Measurements from ENCODE around the gene MFSD12. TPM values are rescaled to one million over a fixed set of nuclear protein-coding genes. Genes with fewer than 3 reads are reported as not detected.
A peak's percentile ranks its signal among the peaks of the same experiment; 100 is the strongest.
"Not testable (repeated sequence)": the region's sequence is repeated elsewhere in the genome, so short reads cannot be mapped to it uniquely, and the experiment has no call there.

The MFSD12 gene
- polyA plus RNA-seq, 1 experiment = 23.7 TPM

GRCh38 chr19:3570606-3571011, 13.2 kb upstream of the MFSD12 start:
- CTCF ChIA-PET = no interaction called here
- POLR2A ChIA-PET = no interaction called here
- TF ChIP-seq CTCF (IDR thresholded peaks at IDR 0.05; ENCODE audit: low read depth, low read length) = no peak

GRCh38 chr19:3570042-3570441, 12.7 kb upstream of the MFSD12 start:
- POLR2A ChIA-PET; DNase-seq (ENCODE audit: low read depth, low spot score): not testable (repeated sequence)
- CTCF ChIA-PET = interaction anchor here (0.6 to 0.7 kb wide), 2 partner anchors 120 to 202 kb away, joined by 3 to 7 read pairs; no protein-coding TSS in a partner anchor

More at GRCh38 chr19:3570606-3571011, 13.2 kb upstream of the MFSD12 start:
- Histone ChIP-seq H3K27ac (ENCODE audit: low read depth, low read length) (no peak overlapping the region), H3K4me3 (ENCODE audit: low read depth, low read length) (no peak overlapping the region), H3K9me3 (ENCODE audit: control insufficient read depth, insufficient read depth, low read length) (no peaks in the 10 kb centered on the region; the same call in 1 of the 2 replicates), H3K27me3 (ENCODE audit: control insufficient read depth, insufficient read depth, low read length) (no peaks in the 10 kb centered on the region)
- no peak for DNase-seq (ENCODE audit: low read depth, low spot score)

GRCh38 chr19:3565139-3565538, 7.8 kb upstream of the MFSD12 start:
- H3K4me3 ChIP-seq (ENCODE audit: low read depth, low read length) = no peak overlapping the region
- H3K27ac ChIP-seq (ENCODE audit: low read depth, low read length) = no peak overlapping the region
- ChIA-PET POLR2A (no interaction called here), CTCF (no interaction called here)
- TF ChIP-seq CTCF (IDR thresholded peaks at IDR 0.05; ENCODE audit: low read depth, low read length) = no peak
- no peaks in the 10 kb centered on the region for H3K27me3 ChIP-seq (ENCODE audit: control insufficient read depth, insufficient read depth, low read length)
- no peak for DNase-seq (ENCODE audit: low read depth, low spot score)
- no peaks in the 10 kb centered on the region for H3K9me3 ChIP-seq (ENCODE audit: control insufficient read depth, insufficient read depth, low read length)

More at GRCh38 chr19:3570042-3570441, 12.7 kb upstream of the MFSD12 start:
- H3K27ac ChIP-seq (ENCODE audit: low read depth, low read length); H3K27me3 ChIP-seq (ENCODE audit: control insufficient read depth, insufficient read depth, low read length); H3K9me3 ChIP-seq (ENCODE audit: control insufficient read depth, insufficient read depth, low read length); H3K4me3 ChIP-seq (ENCODE audit: low read depth, low read length): not testable (repeated sequence)

- ChIA-PET CTCF (no interaction called here), POLR2A (no interaction called here)
- no peak overlapping the region for H3K4me3 ChIP-seq (ENCODE audit: low read depth, low read length)
- no peak overlapping the region for H3K27ac ChIP-seq (ENCODE audit: low read depth, low read length)
- no peak for TF ChIP-seq CTCF (IDR thresholded peaks at IDR 0.05; ENCODE audit: low read depth, low read length)
- DNase-seq (ENCODE audit: low read depth, low spot score) = no peak
- no peaks in the 10 kb centered on the region for H3K27me3 ChIP-seq (ENCODE audit: control insufficient read depth, insufficient read depth, low read length)
- no peaks in the 10 kb centered on the region for H3K9me3 ChIP-seq (ENCODE audit: control insufficient read depth, insufficient read depth, low read length)
These were observed 6.5 kb upstream of the MFSD12 start for GRCh38 chr19:3563709-3564524.

GRCh38 chr19:3556978-3557460, 367 bp downstream of the MFSD12 start:
- H3K4me3 ChIP-seq (ENCODE audit: low read depth, low read length) = peak overlapping the region; percentile 88
- no peaks in the 10 kb centered on the region for H3K27me3 ChIP-seq (ENCODE audit: control insufficient read depth, insufficient read depth, low read length)
- ChIA-PET CTCF (interaction anchor here (0.5 kb wide), 1 partner anchor 55 kb away, joined by 5 read pairs; no protein-coding TSS in a partner anchor), POLR2A (interaction anchor here (0.6 kb wide), 1 partner anchor 16 kb away, joined by 7 read pairs; no protein-coding TSS in a partner anchor)
- no peaks in the 10 kb centered on the region; the same call in 1 of the 2 replicates for H3K9me3 ChIP-seq (ENCODE audit: control insufficient read depth, insufficient read depth, low read length)
- DNase-seq (ENCODE audit: low read depth, low spot score) = no peak
- H3K27ac ChIP-seq (ENCODE audit: low read depth, low read length) = no peak overlapping the region
- TF ChIP-seq CTCF (IDR thresholded peaks at IDR 0.05; ENCODE audit: low read depth, low read length) = no peak

Data from AG04450 (cell line).